Left lung (tissue), 10 donors: ENCODE results near the gene AFMID. TPM values are rescaled to one million over a fixed set of nuclear protein-coding genes. Genes with fewer than 3 reads are reported as not detected.

ENCODE experiments used
- ATAC-seq: fragments of 200-7000 bp; cut with Tn5 transposase; one replicate; pipeline ENCODE4 v1.9.1; 2020; ENCODE audit warnings: moderate library complexity
- DNase-seq, 4 donors: peaks; one replicate each; pipeline ENCODE4 v3.0.0-alpha.2; 2013 to 2020
- H3K27ac ChIP-seq, 2 donors: fragments of 200-600 bp; sonication (generic) in 1 of 2; one replicate each; pipeline versions ENCODE4 v1.5.0 to v1.8.0; 2020 to 2021
- H3K27me3 ChIP-seq, 2 donors: fragments of 200-600 bp; sonication (generic) in 1 of 2; one replicate each; pipeline versions ENCODE4 v1.5.0 to v1.8.0; 2020 to 2021
- H3K36me3 ChIP-seq, 2 donors: fragments of 200-600 bp; sonication (generic) in 1 of 2; one replicate each; pipeline versions ENCODE4 v1.5.0 to v1.8.0; 2020 to 2021
- H3K4me1 ChIP-seq, 2 donors: fragments of 200-600 bp; one replicate each; pipeline ENCODE4 v1.8.0; 2021
- H3K4me3 ChIP-seq, 2 donors: fragments of 200-600 bp; sonication (generic) in 1 of 2; one replicate each; pipeline versions ENCODE4 v1.5.0 to v1.8.0; 2020 to 2021; ENCODE audit warnings: mild to moderate bottlenecking in 1 of 2
- H3K9me3 ChIP-seq, 2 donors: fragments of 200-600 bp; sonication (generic) in 1 of 2; one replicate each; pipeline versions ENCODE4 v1.5.0 to v1.8.0; 2020 to 2021
- intact Hi-C, 2 donors: fragments of 100-400 bp; cut with DNase I; formaldehyde crosslinking; loops; one replicate each; pipeline versions ENCODE4 v1.11.2 to v1.14.2; 2022
- polyA plus RNA-seq, 6 donors: library from polyadenylated mRNA; unstranded; fragments of 120-200 nt; gene quantifications; one replicate each; pipeline ENCODE4 v1.2.1, GENCODE V29; 2013; ENCODE audit not compliant: insufficient read length in 6 of 6
- total RNA-seq, 2 donors: library from RNA; stranded (reverse); fragmentation: NEBNext Ultra II Directional; extraction: Animal tissue kit (Norgen Biotek cat#: 25700); gene quantifications; one replicate each; pipeline ENCODE4 v1.2.1, GENCODE V29; 2021
- TF ChIP-seq, protein P1 (sequence below), 2 donors: fragments of 200-600 bp; sonication (generic) in 1 of 2; IDR thresholded peaks; one replicate each; pipeline versions ENCODE4 v1.5.0 to v1.8.0; 2021; ENCODE audit warnings: antibody characterized with exemption in 2 of 2
- donor health status: DM: no; HTN: yes; CAD: no.
- donor health status: DM: no; HTN: no; CAD: no.

AFMID gene
- total and polyA plus RNA-seq, 8 donors, result 31.3 to 58.9 (median 50.9) TPM

DNA sequence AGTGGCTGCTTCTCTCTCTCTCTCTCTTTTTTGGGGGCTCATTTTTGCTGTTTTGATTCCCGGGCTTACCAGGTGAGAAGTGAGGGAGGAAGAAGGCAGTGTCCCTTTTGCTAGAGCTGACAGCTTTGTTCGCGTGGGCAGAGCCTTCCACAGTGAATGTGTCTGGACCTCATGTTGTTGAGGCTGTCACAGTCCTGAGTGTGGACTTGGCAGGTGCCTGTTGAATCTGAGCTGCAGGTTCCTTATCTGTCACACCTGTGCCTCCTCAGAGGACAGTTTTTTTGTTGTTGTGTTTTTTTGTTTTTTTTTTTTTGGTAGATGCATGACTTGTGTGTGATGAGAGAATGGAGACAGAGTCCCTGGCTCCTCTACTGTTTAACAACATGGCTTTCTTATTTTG is 36.6 kb downstream of the AFMID start:
- peaks cover 0 to 19% of the 10 kb centered on the region in 2 donors for H3K27me3 ChIP-seq
- TF ChIP-seq, protein P1, sequence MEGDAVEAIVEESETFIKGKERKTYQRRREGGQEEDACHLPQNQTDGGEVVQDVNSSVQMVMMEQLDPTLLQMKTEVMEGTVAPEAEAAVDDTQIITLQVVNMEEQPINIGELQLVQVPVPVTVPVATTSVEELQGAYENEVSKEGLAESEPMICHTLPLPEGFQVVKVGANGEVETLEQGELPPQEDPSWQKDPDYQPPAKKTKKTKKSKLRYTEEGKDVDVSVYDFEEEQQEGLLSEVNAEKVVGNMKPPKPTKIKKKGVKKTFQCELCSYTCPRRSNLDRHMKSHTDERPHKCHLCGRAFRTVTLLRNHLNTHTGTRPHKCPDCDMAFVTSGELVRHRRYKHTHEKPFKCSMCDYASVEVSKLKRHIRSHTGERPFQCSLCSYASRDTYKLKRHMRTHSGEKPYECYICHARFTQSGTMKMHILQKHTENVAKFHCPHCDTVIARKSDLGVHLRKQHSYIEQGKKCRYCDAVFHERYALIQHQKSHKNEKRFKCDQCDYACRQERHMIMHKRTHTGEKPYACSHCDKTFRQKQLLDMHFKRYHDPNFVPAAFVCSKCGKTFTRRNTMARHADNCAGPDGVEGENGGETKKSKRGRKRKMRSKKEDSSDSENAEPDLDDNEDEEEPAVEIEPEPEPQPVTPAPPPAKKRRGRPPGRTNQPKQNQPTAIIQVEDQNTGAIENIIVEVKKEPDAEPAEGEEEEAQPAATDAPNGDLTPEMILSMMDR (IDR thresholded peaks at IDR 0.05), result no peak
- ATAC-seq (no peak), DNase-seq (no peak)
- intact Hi-C loops, result no loop called here
- H3K4me1 ChIP-seq, result peaks cover 0 to 12% of the 10 kb centered on the region in 2 donors
- H3K36me3 ChIP-seq, result peaks cover 0 to 19% of the 10 kb centered on the region in 2 donors
- no peak overlapping the region for H3K4me3 ChIP-seq
- H3K9me3 ChIP-seq, result no peaks in the 10 kb centered on the region
- peak overlapping the region; percentile 56 to 65 for H3K27ac ChIP-seq

DNA sequence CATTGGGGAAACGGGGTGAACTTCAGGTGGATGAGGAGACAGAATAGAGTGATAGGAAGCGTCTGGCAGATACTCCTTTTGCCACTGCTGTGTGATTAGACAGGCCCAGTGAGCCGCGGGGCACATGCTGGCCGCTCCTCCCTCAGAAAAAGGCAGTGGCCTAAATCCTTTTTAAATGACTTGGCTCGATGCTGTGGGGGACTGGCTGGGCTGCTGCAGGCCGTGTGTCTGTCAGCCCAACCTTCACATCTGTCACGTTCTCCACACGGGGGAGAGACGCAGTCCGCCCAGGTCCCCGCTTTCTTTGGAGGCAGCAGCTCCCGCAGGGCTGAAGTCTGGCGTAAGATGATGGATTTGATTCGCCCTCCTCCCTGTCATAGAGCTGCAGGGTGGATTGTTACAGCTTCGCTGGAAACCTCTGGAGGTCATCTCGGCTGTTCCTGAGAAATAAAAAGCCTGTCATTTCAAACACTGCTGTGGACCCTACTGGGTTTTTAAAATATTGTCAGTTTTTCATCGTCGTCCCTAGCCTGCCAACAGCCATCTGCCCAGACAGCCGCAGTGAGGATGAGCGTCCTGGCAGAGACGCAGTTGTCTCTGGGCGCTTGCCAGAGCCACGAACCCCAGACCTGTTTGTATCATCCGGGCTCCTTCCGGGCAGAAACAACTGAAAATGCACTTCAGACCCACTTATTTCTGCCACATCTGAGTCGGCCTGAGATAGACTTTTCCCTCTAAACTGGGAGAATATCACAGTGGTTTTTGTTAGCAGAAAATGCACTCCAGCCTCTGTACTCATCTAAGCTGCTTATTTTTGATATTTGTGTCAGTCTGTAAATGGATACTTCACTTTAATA is 37.3 kb downstream of the AFMID start:
- peaks cover 0 to 23% of the 10 kb centered on the region in 2 donors for H3K27me3 ChIP-seq
- no peak for DNase-seq
- TF ChIP-seq, protein P1 (IDR thresholded peaks at IDR 0.05), result no peak
- peaks cover 0 to 12% of the 10 kb centered on the region in 2 donors for H3K4me1 ChIP-seq
- H3K36me3 ChIP-seq, result peaks cover 0 to 17% of the 10 kb centered on the region in 2 donors
- no peak for ATAC-seq
- H3K27ac ChIP-seq, result peak overlapping the region; percentile 56 to 65
- intact Hi-C loops, result no loop called here
- H3K9me3 ChIP-seq, result no peaks in the 10 kb centered on the region
- H3K4me3 ChIP-seq, result no peak overlapping the region

DNA sequence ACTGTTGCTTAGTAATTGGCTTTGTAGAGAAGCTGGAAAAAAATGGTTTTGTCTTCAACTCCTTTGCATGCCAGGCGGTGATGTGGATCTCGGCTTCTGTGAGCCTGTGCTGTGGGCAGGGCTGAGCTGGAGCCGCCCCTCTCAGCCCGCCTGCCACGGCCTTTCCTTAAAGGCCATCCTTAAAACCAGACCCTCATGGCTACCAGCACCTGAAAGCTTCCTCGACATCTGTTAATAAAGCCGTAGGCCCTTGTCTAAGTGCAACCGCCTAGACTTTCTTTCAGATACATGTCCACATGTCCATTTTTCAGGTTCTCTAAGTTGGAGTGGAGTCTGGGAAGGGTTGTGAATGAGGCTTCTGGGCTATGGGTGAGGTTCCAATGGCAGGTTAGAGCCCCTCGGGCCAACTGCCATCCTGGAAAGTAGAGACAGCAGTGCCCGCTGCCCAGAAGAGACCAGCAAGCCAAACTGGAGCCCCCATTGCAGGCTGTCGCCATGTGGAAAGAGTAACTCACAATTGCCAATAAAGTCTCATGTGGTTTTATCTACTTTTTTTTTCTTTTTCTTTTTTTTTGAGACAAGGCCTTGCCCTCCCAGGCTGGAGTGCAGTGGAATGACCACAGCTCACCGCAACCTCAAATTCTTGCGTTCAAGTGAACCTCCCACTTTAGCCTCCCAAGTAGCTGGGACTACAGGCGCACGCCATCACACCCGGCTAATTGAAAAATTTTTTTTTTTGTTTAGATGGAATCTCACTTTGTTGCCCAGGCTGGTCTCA is 38.1 kb downstream of the AFMID start:
- Histone ChIP-seq H3K9me3 (no peaks in the 10 kb centered on the region), H3K4me1 (peaks cover 0 to 12% of the 10 kb centered on the region in 2 donors), H3K4me3 (no peak overlapping the region), H3K36me3 (peaks cover 0 to 13% of the 10 kb centered on the region in 2 donors), H3K27me3 (peaks cover 0 to 32% of the 10 kb centered on the region in 2 donors), H3K27ac (peak overlapping the region in 1 of 2 donors; percentile 56)
- no peak for DNase-seq
- intact Hi-C loops, result no loop called here
- TF ChIP-seq, protein P1 (IDR thresholded peaks at IDR 0.05), result no peak
- ATAC-seq, result no peak

DNA sequence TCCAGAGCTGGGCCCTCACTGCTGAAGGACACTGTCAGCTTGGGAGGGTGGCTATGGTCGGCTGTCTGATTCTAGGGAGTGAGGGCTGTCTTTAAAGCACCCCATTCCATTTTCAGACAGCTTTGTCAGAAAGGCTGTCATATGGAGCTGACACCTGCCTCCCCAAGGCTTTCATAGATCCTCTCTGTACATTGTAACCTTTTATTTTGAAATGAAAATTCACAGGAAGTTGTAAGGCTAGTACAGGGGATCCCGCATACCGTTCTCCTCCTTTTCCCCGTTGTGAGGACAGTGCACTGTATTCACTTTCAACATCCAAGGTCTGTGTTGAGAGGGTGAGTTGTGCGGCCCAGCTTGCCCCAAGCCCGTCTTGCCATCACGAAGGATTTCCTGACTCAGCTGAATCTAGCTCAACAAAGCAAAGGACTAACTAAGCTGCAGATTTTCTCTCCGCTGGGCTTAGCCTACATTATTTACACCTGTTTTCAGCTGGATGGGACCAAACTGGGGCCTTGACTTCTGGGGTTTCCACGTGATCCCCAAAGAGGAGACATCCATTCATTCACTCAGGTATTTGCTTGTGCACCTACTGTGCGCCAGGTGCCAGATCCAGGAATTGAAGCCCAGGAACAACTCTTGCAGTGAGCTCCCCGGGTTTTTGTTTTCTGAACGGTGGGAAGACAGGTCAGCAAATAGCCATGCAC is 39.0 kb downstream of the AFMID start:
- Histone ChIP-seq H3K4me3 (no peak overlapping the region), H3K9me3 (no peaks in the 10 kb centered on the region), H3K4me1 (peaks cover 0 to 12% of the 10 kb centered on the region in 2 donors), H3K36me3 (peaks cover 0 to 13% of the 10 kb centered on the region in 2 donors), H3K27me3 (peaks cover 6 to 41% of the 10 kb centered on the region in 2 donors), H3K27ac (no peak overlapping the region)
- DNase-seq (no peak), ATAC-seq (no peak)
- TF ChIP-seq, protein P1 (IDR thresholded peaks at IDR 0.05), result no peak
- intact Hi-C loops, result no loop called here
